Stimulated activated CD8-positive, alpha-beta memory T cell treated with anti-CD3 and anti-CD28 coated beads, Interleukin-4, amount 100 ng/mL, for 1 hour (primary cell): ENCODE results near the gene RAB24.

Experiments
- DNase-seq, 2 donors: peaks; one replicate each; pipeline ENCODE4 v3.0.0-alpha.2; 2020; ENCODE audit warnings: low read depth in 2 of 2, low spot score in 1 of 2

Gene RAB24

GRCh38 chr5:177333420-177334154 is 30.1 kb upstream of the RAB24 start:
- DNase-seq = no peak

GRCh38 chr5:177332896-177333260 is 29.4 kb upstream of the RAB24 start:
- no peak for DNase-seq

GRCh38 chr5:177332031-177332895 is 28.7 kb upstream of the RAB24 start:
- DNase-seq = no peak

GRCh38 chr5:177330991-177331842 is 27.7 kb upstream of the RAB24 start:
- no peak for DNase-seq

GRCh38 chr5:177329883-177330282 is 26.4 kb upstream of the RAB24 start:
- no peak for DNase-seq

GRCh38 chr5:177328545-177329231 is 25.2 kb upstream of the RAB24 start:
- no peak for DNase-seq

- DNase-seq = no peak
Observed at GRCh38 chr5:177327539-177328522, 24.3 kb upstream of the RAB24 start.

- DNase-seq = no peak
Observed at GRCh38 chr5:177325868-177326381, 22.4 kb upstream of the RAB24 start.

- DNase-seq = no peak
Observed at GRCh38 chr5:177320879-177321278, 17.4 kb upstream of the RAB24 start.

GRCh38 chr5:177319913-177320588 is 16.5 kb upstream of the RAB24 start:
- no peak for DNase-seq

GRCh38 chr5:177317959-177318377 is 14.4 kb upstream of the RAB24 start:
- peak in 1 of 2 donors; percentile 58 for DNase-seq

GRCh38 chr5:177316005-177316404 is 12.5 kb upstream of the RAB24 start:
- no peak for DNase-seq

GRCh38 chr5:177315411-177315810 is 11.9 kb upstream of the RAB24 start:
- no peak for DNase-seq

- no peak for DNase-seq
Observed at GRCh38 chr5:177314376-177315342, 11.1 kb upstream of the RAB24 start.

- DNase-seq = no peak
Observed at GRCh38 chr5:177313561-177314259, 10.2 kb upstream of the RAB24 start.

- DNase-seq = no peak
Observed at GRCh38 chr5:177312649-177313181, 9.2 kb upstream of the RAB24 start.
